HUES64 (cell line): ENCODE measurements around the gene NPTX1.
A peak's percentile ranks its signal among the peaks of the same experiment; 100 is the strongest.

Experiments
- H3K27ac ChIP-seq: 2 replicates; pipeline ENCODE4 v1.7.0; 2013; ENCODE audit warnings: low read depth, low read length, inconsistent platforms
- H3K27me3 ChIP-seq: 2 replicates; pipeline ENCODE4 v1.6.1; 2013; ENCODE audit warnings: mild to moderate bottlenecking, low read length; ENCODE audit not compliant: insufficient read depth
- H3K36me3 ChIP-seq: 2 replicates; pipeline ENCODE4 v1.6.1; 2013; ENCODE audit warnings: mild to moderate bottlenecking, low read length; ENCODE audit not compliant: insufficient read depth
- H3K4me1 ChIP-seq: 2 replicates; pipeline ENCODE4 v1.6.1; 2013; ENCODE audit warnings: mild to moderate bottlenecking, low read length, moderate library complexity; ENCODE audit not compliant: insufficient read depth
- H3K4me3 ChIP-seq: 2 replicates; pipeline ENCODE4 v1.5.1; 2013; ENCODE audit warnings: mild to moderate bottlenecking, low read length, moderate library complexity
- H3K9ac ChIP-seq: 2 replicates; pipeline ENCODE4 v1.6.1; 2013; ENCODE audit warnings: mild to moderate bottlenecking, low read depth, low read length
- H3K9me3 ChIP-seq: 2 replicates; pipeline ENCODE4 v1.6.1; 2013; ENCODE audit warnings: low read depth, low read length; ENCODE audit not compliant: insufficient read depth
- WGBS: fragments of 150-250, 120-280 bp; methylation state at CpG from one replicate; pipeline ENCODE4 v1.1.7; 2013; ENCODE audit warnings: missing lambda C conversion rate; 5-methylcytosine and 5-hydroxymethylcytosine counted together

Gene NPTX1

DNA sequence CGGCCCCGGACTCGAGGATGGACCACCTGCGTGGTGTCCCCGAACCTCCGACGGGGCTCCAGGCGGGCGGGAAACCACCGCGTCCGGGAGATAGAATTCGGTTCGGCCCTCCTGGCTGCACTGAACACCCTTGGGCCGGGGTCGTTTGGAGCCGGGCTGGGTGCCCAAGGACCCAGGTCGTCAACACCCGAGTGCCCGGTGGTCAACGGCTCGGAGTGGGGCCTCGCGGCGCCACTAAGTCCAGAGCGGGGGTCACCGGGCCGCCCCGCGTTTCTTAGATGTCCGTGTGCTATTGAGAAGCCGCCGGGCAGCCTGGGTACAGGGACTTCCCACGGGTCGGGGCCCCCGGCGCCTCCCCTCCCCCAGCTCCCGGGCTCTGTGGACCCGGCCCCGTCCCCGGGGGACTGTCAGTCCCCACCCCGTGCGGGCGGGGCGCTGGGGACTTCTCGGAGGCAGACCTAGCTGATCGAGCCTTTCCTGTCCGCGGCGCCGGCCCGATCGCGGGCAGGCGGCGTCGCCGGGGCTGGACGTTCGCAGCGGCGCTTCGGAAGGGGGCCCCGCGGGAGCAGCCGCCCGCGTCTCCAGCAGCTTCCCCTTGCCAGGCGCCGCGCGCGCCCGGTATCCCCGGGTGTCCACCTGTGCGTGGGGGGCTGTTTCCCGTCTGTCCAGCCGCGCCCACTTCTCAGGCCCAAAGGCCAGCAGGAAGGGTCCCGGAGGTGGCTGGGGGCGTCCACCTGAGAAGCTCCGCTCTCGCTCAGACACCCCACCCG lies 655 bp upstream of the NPTX1 start:
- Histone ChIP-seq H3K9ac (no peak overlapping the region), H3K36me3 (no peaks in the 10 kb centered on the region), H3K4me1 (peaks cover 12% of the 10 kb centered on the region; the same call in 1 of the 2 replicates), H3K27me3 (peaks cover 100% of the 10 kb centered on the region), H3K27ac (no peak overlapping the region), H3K9me3 (no peaks in the 10 kb centered on the region), H3K4me3 (peak overlapping the region; percentile 29; the same call in 1 of the 2 replicates)
- 3% methylated on average over 84 of the region's 84 CpGs for WGBS

DNA sequence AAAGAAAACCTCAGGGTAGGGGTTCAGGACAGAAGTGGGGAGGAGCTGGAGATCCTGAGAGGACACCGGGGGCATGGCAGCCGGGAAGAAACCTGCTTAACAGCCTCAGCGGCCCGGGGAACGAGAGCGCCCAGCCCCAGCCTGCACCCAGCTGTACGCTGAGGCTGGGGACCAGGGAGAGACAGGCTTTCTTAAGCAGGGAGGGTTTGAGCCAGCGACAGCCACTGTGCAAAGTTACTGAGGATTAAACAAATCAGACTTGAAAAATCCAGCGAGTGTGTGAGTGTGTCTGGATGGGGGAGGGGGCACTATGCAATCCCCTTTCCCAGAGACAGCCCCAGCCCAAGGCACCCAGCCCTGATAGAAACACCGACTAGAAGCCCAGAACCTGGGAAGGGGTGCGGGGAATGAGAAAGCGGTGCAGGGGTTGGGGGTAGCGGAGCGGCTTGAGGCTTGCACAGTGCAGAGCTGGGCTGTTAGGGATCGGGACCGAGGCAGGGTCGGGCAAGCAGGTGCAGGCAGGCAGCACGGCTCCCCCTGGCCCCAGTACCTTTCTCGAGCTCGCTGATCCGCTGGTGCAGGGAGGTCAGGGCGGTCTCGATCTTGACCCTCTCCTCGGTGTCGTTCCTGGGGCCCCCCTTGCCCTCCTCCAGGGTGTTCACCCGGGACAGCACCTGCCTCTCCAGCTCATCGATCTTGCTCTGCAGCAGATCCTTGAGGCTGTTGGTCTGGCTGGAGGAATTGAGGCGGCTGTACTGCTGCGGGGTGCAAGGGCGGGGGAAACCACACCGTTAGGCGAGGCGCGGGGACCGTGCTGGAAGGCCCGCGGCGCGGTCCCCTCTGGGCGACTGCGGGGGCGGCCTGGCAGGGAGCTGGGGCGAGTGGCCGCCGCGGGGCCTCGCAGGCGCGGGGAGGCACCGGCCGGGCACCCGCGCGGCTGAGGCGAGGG lies 1.2 kb downstream of the NPTX1 start:
- H3K9ac ChIP-seq, result no peak overlapping the region
- no peak overlapping the region for H3K27ac ChIP-seq
- no peaks in the 10 kb centered on the region for H3K9me3 ChIP-seq
- H3K4me1 ChIP-seq, result peaks cover 12% of the 10 kb centered on the region; the same call in 1 of the 2 replicates
- WGBS, result 5% methylated on average over 55 of the region's 55 CpGs
- peaks cover 100% of the 10 kb centered on the region for H3K27me3 ChIP-seq
- no peaks in the 10 kb centered on the region; the same call in 1 of the 2 replicates for H3K36me3 ChIP-seq
- H3K4me3 ChIP-seq, result peak overlapping the region; percentile 24; the same call in 1 of the 2 replicates

DNA sequence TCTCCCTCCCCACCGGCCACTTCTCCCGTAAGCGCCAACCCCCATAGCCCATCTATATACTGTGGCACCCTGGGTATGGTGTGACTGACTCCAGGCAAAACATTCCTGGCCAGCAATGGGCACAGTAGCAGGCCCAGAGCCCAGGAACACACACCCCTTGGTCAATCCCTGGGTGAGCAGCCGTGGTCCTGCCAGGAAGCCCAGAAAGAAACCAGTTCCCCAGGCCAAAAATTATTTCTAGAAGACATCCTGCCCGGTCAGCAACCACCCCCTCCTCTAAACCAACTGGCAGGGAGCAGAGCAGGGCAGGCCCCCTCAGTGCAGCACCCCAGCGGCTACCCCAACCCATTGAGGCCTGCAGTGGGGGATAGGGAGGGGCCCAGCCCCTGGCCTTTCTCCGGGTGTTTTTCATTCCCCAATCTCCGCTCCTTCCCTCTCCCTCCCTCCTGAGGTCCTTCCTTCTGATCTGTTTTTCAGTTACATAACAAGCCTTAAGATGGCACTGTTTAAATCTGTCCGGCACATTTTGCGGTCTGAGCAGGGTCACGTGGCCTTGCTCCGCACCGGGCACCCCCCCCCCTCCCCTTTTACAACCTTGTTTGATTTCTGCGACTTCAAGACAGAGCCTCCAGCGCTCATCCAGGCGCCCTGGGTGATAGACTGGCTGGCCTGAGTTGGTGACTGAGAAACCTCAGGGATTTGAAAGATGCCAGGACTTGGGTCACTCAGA lies 2.0 kb downstream of the NPTX1 start:
- H3K9ac ChIP-seq, result no peak overlapping the region
- no peaks in the 10 kb centered on the region for H3K9me3 ChIP-seq
- H3K4me1 ChIP-seq, result peaks cover 12% of the 10 kb centered on the region; the same call in 1 of the 2 replicates
- whole genome bisulfite sequencing, result 23% methylated on average over 16 of the region's 16 CpGs
- H3K36me3 ChIP-seq, result no peaks in the 10 kb centered on the region; the same call in 1 of the 2 replicates
- peaks cover 100% of the 10 kb centered on the region for H3K27me3 ChIP-seq
- no peak overlapping the region for H3K27ac ChIP-seq
- H3K4me3 ChIP-seq, result peak overlapping the region; percentile 24; the same call in 1 of the 2 replicates

DNA sequence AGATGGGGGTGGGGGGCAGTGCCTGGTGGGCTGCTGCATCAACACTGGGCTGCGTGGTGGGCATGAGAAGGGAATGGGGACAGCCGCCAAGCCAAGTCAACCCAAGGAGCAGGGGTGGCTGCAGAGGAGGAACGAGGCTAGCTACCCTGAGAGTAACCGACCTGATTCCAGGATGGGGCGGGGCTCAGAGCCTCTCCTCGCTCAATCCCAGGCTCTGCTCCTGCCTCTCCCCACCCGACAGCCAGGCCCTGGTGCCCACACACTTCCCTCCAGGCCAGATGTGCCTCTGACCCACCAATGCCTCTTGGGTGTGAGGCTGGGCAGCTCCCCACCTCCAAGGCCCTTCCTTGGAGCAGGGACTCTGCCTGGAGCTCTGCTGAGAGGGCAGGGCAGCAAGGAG lies 2.7 kb downstream of the NPTX1 start:
- Histone ChIP-seq H3K27ac (no peak overlapping the region), H3K4me1 (peaks cover 10% of the 10 kb centered on the region; the same call in 1 of the 2 replicates), H3K27me3 (peaks cover 100% of the 10 kb centered on the region), H3K36me3 (no peaks in the 10 kb centered on the region; the same call in 1 of the 2 replicates), H3K9ac (no peak overlapping the region), H3K9me3 (no peaks in the 10 kb centered on the region), H3K4me3 (no peak overlapping the region)
- 46% methylated on average over 7 of the region's 7 CpGs for WGBS

DNA sequence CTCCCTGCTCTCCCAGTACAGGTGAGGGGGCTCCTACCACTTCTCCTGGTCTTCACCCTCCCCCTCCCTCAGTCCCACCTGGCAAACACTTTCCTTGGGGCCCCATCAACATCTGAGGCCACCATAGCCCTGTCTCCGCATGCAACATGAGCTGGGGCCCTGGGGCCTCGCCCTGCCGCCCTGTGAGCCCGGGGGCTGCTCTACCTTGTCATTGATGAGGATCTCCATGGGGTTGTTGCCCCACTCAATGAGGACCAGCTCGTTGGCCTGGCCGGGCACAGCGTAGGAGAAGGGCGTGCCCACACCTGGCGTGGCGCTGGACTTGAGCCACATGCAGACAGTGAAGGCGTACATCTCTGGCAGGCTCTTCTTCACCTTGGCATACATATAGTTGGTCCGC lies 3.4 kb downstream of the NPTX1 start:
- no peaks in the 10 kb centered on the region; the same call in 1 of the 2 replicates for H3K36me3 ChIP-seq
- H3K27ac ChIP-seq, result no peak overlapping the region
- H3K27me3 ChIP-seq, result peaks cover 100% of the 10 kb centered on the region
- H3K9ac ChIP-seq, result no peak overlapping the region
- WGBS, result 87% methylated on average over 12 of the region's 12 CpGs
- no peaks in the 10 kb centered on the region for H3K9me3 ChIP-seq
- H3K4me1 ChIP-seq, result peaks cover 9% of the 10 kb centered on the region; the same call in 1 of the 2 replicates
- no peak overlapping the region for H3K4me3 ChIP-seq

DNA sequence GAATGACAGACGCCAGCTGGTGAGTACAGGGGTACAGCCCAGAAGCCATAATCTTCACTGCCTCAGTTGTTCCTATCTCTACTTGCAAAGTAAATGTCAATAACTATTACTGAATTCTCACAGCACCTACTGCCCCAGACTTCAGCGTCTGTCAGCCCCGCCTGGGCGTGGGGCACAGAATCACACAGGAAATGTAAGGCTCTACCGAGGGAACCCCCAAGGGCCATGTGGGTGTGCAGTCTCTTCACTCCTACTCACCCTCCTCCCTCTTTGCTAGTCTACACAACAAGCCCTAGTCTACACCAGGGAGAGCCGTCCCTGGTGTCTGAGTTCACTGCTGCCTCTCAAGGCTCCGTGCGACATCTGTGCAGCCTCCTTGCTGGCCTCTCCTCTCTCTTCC lies 4.5 kb downstream of the NPTX1 start:
- Histone ChIP-seq H3K36me3 (no peaks in the 10 kb centered on the region; the same call in 1 of the 2 replicates), H3K27me3 (peaks cover 100% of the 10 kb centered on the region)
- WGBS, result 80% methylated on average over 8 of the region's 8 CpGs

DNA sequence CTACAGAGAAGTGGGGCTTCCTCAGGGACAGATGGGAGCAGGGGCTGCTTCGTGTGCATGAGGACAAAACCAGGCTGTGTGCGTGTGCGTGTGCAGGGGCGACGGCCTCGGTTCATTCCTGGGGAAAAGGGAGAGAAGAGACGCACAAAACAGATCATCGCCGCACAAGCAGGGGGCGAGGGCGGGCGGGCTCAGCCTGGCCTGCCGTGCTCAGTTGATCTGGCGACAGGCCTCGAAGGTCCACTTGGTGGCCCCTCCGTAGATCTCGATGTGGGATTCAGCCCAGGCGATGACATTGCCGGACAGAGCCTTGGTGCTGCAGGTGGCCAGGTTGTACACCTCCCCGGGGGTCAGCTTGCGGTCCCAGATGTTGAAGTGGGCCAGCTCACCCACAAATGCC lies 5.8 kb downstream of the NPTX1 start:
- Histone ChIP-seq H3K36me3 (no peaks in the 10 kb centered on the region; the same call in 1 of the 2 replicates), H3K9ac (no peak overlapping the region), H3K27ac (no peak overlapping the region), H3K27me3 (peaks cover 95% of the 10 kb centered on the region), H3K4me3 (no peak overlapping the region), H3K4me1 (peaks cover 9% of the 10 kb centered on the region; the same call in 1 of the 2 replicates), H3K9me3 (no peaks in the 10 kb centered on the region)
- WGBS, result 84% methylated on average over 21 of the region's 21 CpGs

More for the DNA sequence above, 4.5 kb downstream of the NPTX1 start:
- no peak overlapping the region for H3K4me3 ChIP-seq
- peaks cover 9% of the 10 kb centered on the region; the same call in 1 of the 2 replicates for H3K4me1 ChIP-seq
- no peaks in the 10 kb centered on the region for H3K9me3 ChIP-seq
- no peak overlapping the region for H3K27ac ChIP-seq
- no peak overlapping the region for H3K9ac ChIP-seq

DNA sequence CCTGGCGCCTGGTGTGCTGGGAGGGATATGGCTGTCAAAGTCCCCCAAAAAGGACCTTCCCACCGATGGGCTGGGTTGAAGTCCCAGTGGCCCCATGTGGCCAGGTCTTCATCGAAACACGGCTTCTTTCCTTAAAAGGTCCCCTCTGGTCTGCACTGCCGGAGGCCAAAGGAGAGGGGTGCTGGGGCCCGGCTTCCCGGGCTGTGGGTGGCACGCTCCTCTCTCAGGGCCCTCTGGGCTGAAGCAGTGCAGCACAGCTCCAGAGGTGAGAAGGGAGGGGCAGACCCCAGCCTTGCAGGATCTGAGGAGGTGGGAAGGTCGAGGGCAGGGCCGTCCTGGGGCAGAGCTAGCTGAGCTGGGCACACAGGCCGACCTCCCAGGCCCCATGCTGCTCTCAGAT lies 6.7 kb downstream of the NPTX1 start:
- Histone ChIP-seq H3K4me3 (no peak overlapping the region), H3K4me1 (no peaks in the 10 kb centered on the region), H3K27me3 (peaks cover 90% of the 10 kb centered on the region), H3K36me3 (no peaks in the 10 kb centered on the region; the same call in 1 of the 2 replicates), H3K9ac (no peak overlapping the region), H3K27ac (no peak overlapping the region), H3K9me3 (no peaks in the 10 kb centered on the region)
- 83% methylated on average over 11 of the region's 11 CpGs for WGBS

DNA sequence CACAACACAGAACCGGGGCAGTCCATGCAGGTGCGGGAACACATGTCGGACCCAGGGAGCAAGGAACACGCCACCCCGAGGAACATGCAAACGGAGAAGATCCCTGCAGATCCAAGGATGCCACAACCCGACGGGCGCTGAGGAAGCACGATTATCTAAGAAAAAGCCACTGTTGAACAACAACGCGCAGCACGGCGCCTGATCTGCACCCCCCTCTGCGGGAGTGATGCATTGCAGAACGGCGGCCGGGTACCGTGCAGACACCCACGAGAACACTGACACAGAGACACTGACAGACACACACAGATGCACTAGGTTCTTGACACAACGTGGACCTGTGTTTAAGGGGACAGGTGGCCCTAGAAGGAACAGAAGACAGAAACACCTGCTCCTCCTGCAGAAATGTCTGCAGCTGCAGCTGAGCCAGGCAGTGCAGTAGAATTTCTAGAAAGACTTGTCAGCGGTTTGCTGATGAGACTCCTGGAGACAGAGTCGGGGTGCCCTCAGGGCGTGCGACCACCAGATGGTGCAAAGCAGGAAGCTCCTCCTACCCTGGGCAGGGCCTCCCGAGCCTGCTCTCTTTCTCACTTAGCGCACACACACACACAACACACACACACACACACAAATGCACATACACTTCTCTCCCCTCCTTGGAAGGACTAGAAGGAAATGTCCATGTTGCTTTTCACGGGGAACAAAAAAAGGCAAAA lies 7.5 kb downstream of the NPTX1 start:
- no peaks in the 10 kb centered on the region; the same call in 1 of the 2 replicates for H3K36me3 ChIP-seq
- WGBS, result 79% methylated on average over 28 of the region's 28 CpGs
- H3K27ac ChIP-seq, result no peak overlapping the region
- no peaks in the 10 kb centered on the region for H3K9me3 ChIP-seq
- H3K9ac ChIP-seq, result no peak overlapping the region
- peaks cover 83% of the 10 kb centered on the region for H3K27me3 ChIP-seq
- H3K4me3 ChIP-seq, result no peak overlapping the region
- no peaks in the 10 kb centered on the region for H3K4me1 ChIP-seq

DNA sequence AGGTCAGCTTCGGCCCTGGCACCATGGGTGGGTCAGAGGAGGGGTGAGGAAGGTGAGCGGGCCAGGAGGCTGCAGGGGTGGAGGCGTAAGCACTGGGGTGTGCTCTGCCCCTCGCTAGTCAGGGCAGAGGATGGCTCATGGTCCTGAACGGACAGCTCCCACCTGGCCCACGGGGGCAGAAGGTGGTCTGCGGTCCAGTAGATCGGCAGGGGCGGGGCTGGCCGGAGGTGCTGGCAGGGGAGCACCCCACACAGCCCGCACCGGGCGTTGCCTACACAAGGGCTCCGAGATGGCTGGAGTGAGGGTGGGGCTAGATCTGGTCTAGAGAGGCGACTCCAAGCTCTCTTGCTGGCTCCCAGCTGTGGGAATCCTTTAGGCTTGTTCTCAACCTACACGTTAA lies 8.2 kb downstream of the NPTX1 start:
- no peak overlapping the region for H3K9ac ChIP-seq
- WGBS, result 27% methylated on average over 15 of the region's 16 CpGs
- no peak overlapping the region for H3K4me3 ChIP-seq
- H3K27ac ChIP-seq, result no peak overlapping the region
- no peaks in the 10 kb centered on the region for H3K9me3 ChIP-seq
- peaks cover 79% of the 10 kb centered on the region for H3K27me3 ChIP-seq
- H3K4me1 ChIP-seq, result no peaks in the 10 kb centered on the region
- no peaks in the 10 kb centered on the region; the same call in 1 of the 2 replicates for H3K36me3 ChIP-seq
